ENCODE data around the gene LPAR5. TPM values are rescaled to one million over a fixed set of nuclear protein-coding genes. Genes with fewer than 3 reads are reported as not detected.
A peak's percentile ranks its signal among the peaks of the same experiment; 100 is the strongest.

LPAR5 gene
- total RNA-seq, 2 experiments from 2014 or later = 14.4 to 25.3 TPM

DNA sequence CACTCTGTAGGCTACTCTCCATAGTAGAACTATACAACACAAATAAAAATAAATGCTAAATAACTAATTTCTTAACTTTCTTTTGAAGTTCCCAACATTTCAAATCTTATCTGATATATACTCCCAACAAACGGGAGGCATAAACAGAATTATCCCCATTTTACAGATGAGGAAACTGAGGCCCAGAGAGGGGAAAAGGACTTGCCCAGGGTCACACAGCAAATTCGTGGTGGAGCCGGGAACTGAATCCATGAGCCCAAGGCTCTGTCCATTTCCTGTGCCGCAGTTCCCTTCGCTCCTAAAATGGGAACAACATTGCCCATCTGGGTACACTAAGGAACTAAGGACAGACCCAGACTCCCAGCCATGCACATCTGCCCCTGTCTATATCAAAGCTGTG lies 41.2 kb upstream of the LPAR5 start:
- no TSS peak for BruUV-seq (replicated peaks)

DNA sequence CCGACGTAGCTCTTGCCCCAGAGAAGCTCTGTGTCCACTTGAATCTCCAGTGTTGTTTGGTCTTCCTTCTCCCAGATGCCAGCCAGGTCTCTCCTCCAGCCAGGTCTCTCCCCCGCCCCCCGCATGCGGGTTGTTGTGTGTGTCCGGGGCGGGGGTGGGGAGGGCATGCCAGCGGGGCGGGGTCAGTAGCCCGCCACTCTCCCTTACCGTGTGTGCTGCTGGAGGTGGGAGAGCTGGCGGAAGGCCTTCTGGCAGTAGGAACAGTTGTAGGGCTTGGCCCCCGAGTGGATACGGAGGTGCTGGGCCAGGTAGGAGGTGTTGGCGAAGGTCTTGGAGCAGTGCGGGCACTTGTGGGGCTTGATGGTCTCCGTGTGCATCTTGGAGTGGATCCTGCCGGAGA lies 36.4 kb upstream of the LPAR5 start:
- no peaks in the 10 kb centered on the region for H4K20me1 ChIP-seq (ENCODE audit: insufficient read depth, low read length)
- intact Hi-C loops (cut with micrococcal nuclease; ENCODE audit: unreplicated experiment) = no loop called here
- DNase-seq (ENCODE audit: low spot score) = no peak
- H3K4me3 ChIP-seq (ENCODE audit: low read depth, low read length, poor library complexity, severe bottlenecking) = no peak overlapping the region
- no peak overlapping the region for H3K27ac ChIP-seq (ENCODE audit: low read depth, low read length, poor library complexity, severe bottlenecking)
- no peak overlapping the region for H2AFZ ChIP-seq (ENCODE audit: low read length)
- peaks cover 16% of the 10 kb centered on the region for H3K4me1 ChIP-seq (ENCODE audit: insufficient read depth, low read length, poor library complexity, severe bottlenecking)
- H3K4me2 ChIP-seq (ENCODE audit: low read length) = no peak overlapping the region
- no TSS peak for BruUV-seq (replicated peaks)
- ChIA-PET CTCF (ENCODE audit: unreplicated experiment) (no interaction called here), POLR2A (interaction anchor here (0.6 kb wide), 1 partner anchor 91 kb away, joined by 5 read pairs; no protein-coding TSS in a partner anchor)
- no peaks in the 10 kb centered on the region for H3K9me3 ChIP-seq (ENCODE audit: low read length)
- H3K9me2 ChIP-seq (ENCODE audit: insufficient read depth, low read length) = no peaks in the 10 kb centered on the region
- TF ChIP-seq, protein P1, sequence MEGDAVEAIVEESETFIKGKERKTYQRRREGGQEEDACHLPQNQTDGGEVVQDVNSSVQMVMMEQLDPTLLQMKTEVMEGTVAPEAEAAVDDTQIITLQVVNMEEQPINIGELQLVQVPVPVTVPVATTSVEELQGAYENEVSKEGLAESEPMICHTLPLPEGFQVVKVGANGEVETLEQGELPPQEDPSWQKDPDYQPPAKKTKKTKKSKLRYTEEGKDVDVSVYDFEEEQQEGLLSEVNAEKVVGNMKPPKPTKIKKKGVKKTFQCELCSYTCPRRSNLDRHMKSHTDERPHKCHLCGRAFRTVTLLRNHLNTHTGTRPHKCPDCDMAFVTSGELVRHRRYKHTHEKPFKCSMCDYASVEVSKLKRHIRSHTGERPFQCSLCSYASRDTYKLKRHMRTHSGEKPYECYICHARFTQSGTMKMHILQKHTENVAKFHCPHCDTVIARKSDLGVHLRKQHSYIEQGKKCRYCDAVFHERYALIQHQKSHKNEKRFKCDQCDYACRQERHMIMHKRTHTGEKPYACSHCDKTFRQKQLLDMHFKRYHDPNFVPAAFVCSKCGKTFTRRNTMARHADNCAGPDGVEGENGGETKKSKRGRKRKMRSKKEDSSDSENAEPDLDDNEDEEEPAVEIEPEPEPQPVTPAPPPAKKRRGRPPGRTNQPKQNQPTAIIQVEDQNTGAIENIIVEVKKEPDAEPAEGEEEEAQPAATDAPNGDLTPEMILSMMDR (conservative IDR thresholded peaks at IDR 0.05; ENCODE audit: low read length) = no peak
- TF ChIP-seq EZH2phosphoT487 (IDR thresholded peaks at IDR 0.05; ENCODE audit: borderline replicate concordance, low read depth, low read length) = no peak
- H3K79me2 ChIP-seq (ENCODE audit: insufficient read depth, low read depth, low read length) = peaks cover 6% of the 10 kb centered on the region; the same call in 1 of the 2 replicates
- H3K36me3 ChIP-seq (ENCODE audit: insufficient read depth, low read length) = peaks cover 100% of the 10 kb centered on the region

More for the DNA sequence above, 41.2 kb upstream of the LPAR5 start:
- Histone ChIP-seq H3K27ac (ENCODE audit: low read depth, low read length, poor library complexity, severe bottlenecking) (no peak overlapping the region), H4K20me1 (ENCODE audit: insufficient read depth, low read length) (no peaks in the 10 kb centered on the region), H3K36me3 (ENCODE audit: insufficient read depth, low read length) (peaks cover 100% of the 10 kb centered on the region), H2AFZ (ENCODE audit: low read length) (no peak overlapping the region), H3K4me3 (ENCODE audit: low read depth, low read length, poor library complexity, severe bottlenecking) (no peak overlapping the region), H3K79me2 (ENCODE audit: insufficient read depth, low read depth, low read length) (peaks cover 31% of the 10 kb centered on the region), H3K9me3 (ENCODE audit: low read length) (no peaks in the 10 kb centered on the region), H3K4me1 (ENCODE audit: insufficient read depth, low read length, poor library complexity, severe bottlenecking) (peaks cover 1% of the 10 kb centered on the region), H3K9me2 (ENCODE audit: insufficient read depth, low read length) (no peaks in the 10 kb centered on the region), H3K4me2 (ENCODE audit: low read length) (no peak overlapping the region)
- CTCF ChIA-PET (ENCODE audit: unreplicated experiment) = no interaction called here
- intact Hi-C loops (cut with micrococcal nuclease; ENCODE audit: unreplicated experiment) = no loop called here
- no peak for DNase-seq (ENCODE audit: low spot score)
- POLR2A ChIA-PET = no interaction called here
- TF ChIP-seq EZH2phosphoT487 (IDR thresholded peaks at IDR 0.05; ENCODE audit: borderline replicate concordance, low read depth, low read length) = no peak
- TF ChIP-seq, protein P1 (conservative IDR thresholded peaks at IDR 0.05; ENCODE audit: low read length) = no peak

DNA sequence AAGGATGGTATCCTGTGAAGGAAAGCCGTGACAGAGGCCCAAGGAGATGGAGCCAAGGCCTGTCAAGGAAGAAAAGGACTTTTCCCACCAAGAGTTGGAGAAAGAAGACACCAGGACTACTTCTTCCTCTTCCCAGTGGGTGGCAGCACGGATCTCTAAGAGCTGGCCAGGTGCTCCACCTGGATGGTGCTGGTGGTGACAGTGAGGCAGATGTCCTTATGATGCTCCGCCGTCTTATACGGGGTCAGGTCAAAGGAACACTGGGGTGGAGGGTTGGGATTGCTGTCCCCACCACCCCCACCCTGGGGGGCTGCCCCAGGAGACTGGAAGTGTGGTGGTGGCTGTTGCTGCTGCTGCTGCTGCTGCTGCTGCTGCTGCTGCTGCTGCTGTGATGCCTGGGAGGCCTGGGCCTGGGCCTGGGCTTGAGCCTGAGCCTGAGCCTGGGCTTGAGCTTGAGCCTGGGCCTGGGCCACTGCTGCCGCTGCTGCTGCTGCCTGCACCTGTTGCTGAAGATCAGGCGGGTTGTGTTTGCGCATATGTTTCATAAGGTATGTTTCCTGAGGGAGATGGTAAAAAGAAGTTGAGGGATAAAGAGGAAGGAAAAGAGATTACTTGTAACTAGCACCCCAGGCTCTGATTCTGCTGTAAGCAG lies 31.9 kb upstream of the LPAR5 start:
- Histone ChIP-seq H3K36me3 (ENCODE audit: insufficient read depth, low read length) (peaks cover 71% of the 10 kb centered on the region), H3K4me3 (ENCODE audit: low read depth, low read length, poor library complexity, severe bottlenecking) (no peak overlapping the region), H2AFZ (ENCODE audit: low read length) (no peak overlapping the region), H4K20me1 (ENCODE audit: insufficient read depth, low read length) (no peaks in the 10 kb centered on the region), H3K4me2 (ENCODE audit: low read length) (no peak overlapping the region), H3K9me3 (ENCODE audit: low read length) (no peaks in the 10 kb centered on the region), H3K79me2 (ENCODE audit: insufficient read depth, low read depth, low read length) (peaks cover under 1% of the 10 kb centered on the region; the same call in 1 of the 2 replicates), H3K4me1 (ENCODE audit: insufficient read depth, low read length, poor library complexity, severe bottlenecking) (peaks cover 27% of the 10 kb centered on the region), H3K27ac (ENCODE audit: low read depth, low read length, poor library complexity, severe bottlenecking) (no peak overlapping the region), H3K9me2 (ENCODE audit: insufficient read depth, low read length) (no peaks in the 10 kb centered on the region)
- BruUV-seq (replicated peaks) = no TSS peak
- intact Hi-C loops (cut with micrococcal nuclease; ENCODE audit: unreplicated experiment) = loop anchor here (1.0 kb wide), 2 partner anchors 30 to 112 kb away; no protein-coding TSS in a partner anchor
- CTCF ChIA-PET (ENCODE audit: unreplicated experiment) = interaction anchor here (1.0 to 1.3 kb wide), 2 partner anchors 35 to 65 kb away, joined by 3 to 4 read pairs; no protein-coding TSS in a partner anchor
- peak; percentile 68 for DNase-seq (ENCODE audit: low spot score)
- TF ChIP-seq, protein P1 (conservative IDR thresholded peaks at IDR 0.05; ENCODE audit: low read length) = peak; percentile 77
- TF ChIP-seq EZH2phosphoT487 (IDR thresholded peaks at IDR 0.05; ENCODE audit: borderline replicate concordance, low read depth, low read length) = no peak
- POLR2A ChIA-PET = interaction anchor here (1.1 to 1.7 kb wide), 3 partner anchors 12 to 100 kb away, joined by 3 to 10 read pairs (median 4); partner anchors contain the start of gene NOP2
